HL-60/S4 (cell line): ENCODE data around the gene AFG1L.
"Not testable (repeated sequence)": the region's sequence is repeated elsewhere in the genome, so short reads cannot be mapped to it uniquely, and the experiment has no call there.

Experiments used
- in situ Hi-C: fragments of 300-500 bp; cut with MboI; formaldehyde crosslinking; loops from 2 replicates; pipeline ENCODE4 v1.14.3; 2022; ENCODE audit warnings: low sequenced_read_pairs

The AFG1L gene

DNA sequence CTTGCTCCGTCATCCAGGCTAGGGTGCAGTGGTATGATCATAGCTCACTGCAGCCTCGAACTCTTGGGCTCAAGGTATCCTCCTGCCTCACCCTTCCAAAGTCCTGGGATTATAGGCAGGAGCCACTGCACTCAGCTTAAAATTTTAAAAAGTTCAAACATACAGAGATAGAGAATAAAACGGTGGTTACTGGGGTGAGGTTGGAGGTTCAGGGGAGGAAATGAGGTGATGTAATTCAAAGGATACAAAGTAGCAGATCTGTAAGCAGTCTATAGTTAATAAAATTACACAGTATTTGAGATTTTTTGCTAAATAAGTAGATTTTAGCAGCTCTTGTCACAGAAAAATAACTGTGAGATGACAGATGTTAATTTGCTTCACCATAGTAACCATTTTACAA lies 7.5 kb upstream of the AFG1L start:
- in situ Hi-C loops, result no loop called here

DNA sequence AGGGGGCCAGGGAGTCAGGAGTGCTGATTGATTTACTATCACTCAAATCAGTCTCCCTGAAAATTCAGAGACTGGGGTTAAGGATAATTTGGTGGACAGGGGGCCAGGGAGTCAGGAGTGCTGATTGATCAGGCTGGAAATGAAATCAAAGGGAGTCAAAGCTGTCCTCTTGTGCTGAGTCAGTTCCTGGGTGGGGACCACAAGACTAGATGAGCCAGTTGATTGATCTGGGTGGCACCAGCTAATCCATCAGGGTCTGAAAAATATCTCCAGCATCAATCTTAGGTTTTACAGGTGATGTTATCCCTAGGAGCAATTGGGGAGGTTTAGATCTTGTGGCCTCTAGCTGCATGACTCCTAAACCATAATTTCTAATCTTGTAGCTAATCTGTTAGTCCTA lies 6.1 kb upstream of the AFG1L start:
- in situ Hi-C loops, result no loop called here

DNA sequence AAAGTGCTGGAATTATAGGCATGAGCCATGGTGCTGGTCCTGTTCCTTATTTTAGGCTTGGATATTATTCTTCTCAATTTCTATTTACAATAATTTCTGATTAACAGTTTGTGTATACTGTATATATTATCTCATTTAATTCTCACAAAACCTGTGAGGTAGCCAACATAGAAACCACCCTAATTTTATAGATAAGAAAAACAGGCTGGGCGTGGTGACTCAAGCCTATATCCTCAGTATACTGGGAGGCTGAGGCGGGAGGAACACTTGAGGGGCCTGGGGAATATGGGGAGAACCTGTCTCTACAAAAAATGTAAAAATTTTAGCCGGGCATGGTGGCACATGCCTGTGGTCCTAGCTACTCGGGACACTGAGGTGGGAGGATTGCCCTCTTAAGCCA lies 3.8 kb upstream of the AFG1L start:
- in situ Hi-C loops, result no loop called here

DNA sequence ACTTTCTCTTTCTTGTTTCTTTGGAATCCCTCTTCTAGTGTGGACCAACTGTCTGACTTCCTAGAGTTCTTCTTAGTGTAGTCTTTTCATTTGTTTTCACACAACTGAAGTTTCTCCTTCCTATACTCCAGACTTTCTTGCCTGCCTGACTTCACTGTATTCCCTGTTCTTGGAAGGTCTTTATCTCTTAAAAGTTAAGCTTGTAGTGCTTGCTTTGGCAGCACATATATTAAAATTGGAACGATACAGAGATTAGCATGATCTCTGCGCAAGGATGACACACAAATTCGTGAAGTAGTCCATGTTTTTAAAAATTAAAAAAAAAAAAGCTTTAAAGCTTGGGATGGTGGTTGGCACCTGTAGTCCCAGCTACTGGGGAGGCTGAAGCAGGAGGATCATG lies 2.3 kb upstream of the AFG1L start:
- in situ Hi-C loops, result not testable (repeated sequence)

DNA sequence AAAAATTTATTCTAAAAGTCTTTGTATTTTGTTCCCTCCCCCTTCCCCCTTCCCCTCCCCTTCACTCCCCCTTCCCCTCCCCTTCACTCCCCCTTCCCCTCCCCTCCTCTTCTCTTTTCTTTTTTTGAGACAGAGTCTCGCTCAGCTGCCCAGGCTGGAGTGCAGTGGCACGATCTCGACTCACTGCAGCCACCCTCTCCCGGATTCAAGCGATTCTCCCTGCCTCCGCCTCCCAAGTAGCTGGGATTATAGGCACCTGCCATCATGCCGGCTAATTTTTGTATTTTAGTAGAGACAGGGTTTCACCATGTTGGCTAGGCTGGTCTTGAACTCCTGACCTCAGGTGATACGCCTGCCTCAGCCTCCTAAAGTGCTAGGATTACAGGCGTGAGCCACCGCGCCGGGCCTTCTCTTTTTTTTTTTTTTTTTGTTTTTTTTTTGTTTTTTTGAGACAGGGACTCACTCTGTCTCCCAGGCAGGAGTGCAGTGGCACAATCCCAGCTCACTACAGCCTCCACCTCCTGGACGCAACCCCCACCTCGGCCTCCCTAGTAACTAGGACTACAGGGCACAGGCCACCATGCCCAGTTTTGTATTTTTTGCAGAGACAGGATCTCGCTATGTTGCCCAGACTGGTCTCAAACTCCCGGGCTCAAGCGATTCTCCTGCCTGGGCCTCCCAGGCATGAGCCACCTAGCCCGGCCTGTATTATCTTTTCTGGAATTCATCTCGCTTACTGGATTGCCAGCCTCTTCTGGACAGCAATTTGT lies 1.1 kb upstream of the AFG1L start:
- in situ Hi-C loops, result no loop called here

DNA sequence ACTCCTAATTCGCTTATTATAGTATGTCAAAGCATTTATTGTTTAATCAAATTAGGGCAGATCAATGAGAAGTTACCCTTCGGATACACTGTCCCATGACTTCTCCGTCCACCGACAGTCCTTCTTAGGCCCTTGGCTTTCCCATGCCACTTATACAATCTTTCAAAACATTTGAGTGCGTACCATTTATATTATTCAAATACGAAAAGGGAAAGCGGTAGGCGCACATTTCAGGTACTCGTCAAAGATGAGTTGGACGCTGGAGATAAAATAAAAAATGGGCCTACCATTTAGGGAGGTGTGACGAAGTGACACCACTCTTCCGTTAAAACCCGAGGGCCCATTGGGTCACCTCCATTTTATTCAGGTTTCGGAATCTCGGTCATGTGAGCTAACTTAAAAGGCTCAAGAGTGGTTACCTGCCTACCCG lies 542 bp upstream of the AFG1L start:
- in situ Hi-C loops, result no loop called here

DNA sequence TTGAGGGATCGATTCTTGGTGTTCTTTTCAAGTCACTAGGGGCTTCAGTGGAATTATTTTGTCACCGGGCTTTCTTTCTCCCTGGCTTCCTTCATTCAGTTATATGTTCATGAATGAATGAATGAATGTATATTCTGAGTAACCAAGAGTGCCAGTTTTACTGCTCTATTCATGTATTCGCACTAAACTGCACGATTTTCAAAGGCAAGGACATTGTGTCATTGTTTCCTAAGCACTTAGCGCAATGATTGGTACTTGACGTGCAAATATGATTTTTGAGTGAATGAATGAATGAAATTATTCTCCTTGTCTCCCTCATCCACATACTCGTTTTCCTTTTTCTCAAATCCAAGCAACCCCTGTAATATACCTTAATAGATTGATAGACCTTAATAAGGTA lies 822 bp downstream of the AFG1L start:
- in situ Hi-C loops, result no loop called here

DNA sequence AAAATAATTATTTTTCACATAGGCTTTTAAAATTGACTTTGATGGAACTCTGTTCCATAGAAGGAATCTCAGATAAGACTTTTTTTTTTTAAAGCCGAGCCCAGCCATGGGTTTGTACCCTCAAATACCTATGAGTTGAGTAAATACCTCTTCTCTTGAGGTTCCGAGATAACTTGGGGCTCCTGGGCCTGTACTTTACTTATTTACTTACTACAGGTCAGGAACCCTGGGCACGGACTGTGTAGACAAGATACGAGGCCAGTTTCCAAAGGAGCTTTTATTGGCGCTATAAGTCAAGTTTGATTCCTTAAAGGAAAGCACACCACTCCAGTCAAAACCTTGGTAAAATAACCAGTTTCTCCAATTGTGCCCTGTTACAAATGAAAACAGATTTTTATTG lies 7.5 kb downstream of the AFG1L start:
- in situ Hi-C loops, result no loop called here

DNA sequence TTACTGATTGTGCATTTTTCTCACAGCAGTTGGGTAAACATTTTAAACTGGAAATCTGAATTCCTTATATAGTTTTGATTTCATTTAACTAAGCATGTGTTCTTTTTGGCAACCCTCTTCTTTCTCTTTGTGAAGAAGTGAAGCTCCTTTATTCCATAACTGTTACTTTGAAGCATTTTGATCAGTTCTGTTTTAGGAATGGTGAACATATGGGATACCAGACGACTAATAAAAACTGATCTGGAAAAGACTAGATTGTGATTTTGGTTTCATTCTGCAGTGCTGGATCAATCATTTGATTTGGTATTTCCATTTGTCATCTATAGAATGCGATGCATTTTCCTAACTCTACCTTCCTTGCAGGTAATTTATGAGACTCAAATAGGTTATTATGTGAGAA lies 9.8 kb downstream of the AFG1L start:
- in situ Hi-C loops, result no loop called here

DNA sequence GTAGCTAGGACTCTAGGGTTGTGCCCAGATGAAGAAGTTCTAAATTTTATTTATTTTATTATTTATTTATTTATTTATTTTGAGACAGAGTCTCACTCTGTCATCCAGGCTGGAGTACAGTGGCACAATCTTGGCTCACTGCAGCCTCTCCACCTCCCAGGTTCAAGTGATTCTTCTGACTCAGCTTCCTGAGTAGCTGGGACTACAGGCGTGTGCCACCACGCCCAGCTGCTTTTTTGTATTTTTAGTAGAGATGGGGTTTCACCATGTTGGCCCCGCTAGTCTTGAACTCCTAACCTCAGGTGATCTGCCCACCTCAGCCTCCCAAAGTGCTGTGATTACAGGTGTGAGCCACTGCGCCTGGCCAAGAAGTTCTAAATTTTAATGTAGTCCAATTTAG lies 13.8 kb downstream of the AFG1L start:
- in situ Hi-C loops, result not testable (repeated sequence)

DNA sequence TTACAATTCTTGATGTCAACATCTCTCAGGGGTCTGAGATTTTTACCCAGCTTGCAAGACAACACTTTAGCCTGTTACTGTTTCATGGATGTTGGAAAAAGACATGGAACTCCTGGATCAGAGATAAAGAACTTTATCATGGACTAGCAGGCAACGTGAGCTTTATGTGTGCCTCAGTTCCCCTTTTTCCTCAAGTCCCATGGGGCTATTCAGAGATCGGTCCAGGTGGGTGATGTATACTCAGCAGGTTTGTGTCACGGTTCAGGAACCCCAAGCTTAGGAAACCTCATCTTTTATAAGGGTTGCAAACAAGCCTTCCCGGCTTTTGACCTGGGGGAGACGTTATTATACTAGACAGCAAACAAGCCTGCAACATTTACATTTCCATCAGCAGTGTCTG lies 15.0 kb downstream of the AFG1L start:
- in situ Hi-C loops, result no loop called here

DNA sequence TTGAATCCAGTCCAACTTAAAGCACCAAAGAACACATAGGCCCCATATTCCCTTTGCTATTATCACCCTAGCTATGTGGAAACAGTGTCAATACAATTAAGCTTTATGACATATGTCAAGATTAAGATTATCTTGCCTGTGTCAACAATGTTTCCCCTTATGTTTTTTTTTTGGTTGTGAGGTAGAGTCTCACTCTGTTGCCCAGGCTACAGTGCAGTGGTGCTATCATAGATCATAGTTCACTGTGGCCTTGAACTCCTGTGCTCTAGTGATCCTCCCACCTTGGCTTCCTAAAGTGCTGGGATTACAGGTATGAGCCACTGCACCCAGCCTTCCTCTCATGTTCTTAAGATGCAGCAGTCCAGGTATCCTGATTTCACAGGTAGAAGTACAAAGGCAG lies 17.8 kb downstream of the AFG1L start:
- in situ Hi-C loops, result no loop called here

DNA sequence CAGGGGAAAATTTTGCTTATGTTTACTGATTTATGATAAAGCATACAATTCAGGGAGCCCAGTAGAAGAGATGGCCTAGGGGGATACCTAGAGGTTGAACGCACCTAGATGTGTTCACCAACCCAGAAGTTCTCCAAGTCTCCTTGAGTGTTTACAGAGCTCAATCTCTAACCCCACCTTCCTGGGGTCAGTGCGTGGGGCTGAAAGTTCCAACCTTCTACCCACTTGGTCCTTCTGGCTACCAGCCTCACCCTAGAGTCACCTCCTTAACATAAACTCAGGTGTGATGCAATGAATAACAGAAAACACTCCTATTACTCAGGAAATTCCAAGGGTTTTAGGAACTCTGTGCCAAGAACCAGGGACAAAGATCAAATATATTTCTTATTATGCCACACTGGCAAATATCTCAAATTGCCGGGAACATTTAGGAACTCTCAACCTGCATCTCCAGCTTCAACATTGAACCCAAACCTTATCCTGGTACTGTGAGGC lies 26.4 kb downstream of the AFG1L start:
- in situ Hi-C loops, result no loop called here

DNA sequence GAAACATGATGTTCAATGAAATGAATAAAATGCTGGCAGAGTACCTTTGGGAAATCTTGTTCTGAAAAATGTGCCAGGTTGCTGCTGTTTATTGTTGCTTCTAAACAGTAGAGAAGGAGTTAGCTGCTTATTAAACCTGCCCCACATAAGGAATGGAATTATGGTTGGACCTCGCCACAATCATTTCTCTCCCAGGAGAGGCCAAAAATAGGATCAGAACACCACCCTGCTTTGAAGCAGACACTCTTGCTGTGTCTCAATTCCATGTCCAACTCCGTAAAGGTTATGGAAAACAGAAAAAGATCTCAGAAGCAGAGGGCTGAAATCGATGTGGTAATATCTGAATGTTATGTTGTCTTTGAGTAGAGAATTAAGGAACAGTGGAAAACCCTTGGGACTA lies 27.9 kb downstream of the AFG1L start:
- in situ Hi-C loops, result no loop called here

DNA sequence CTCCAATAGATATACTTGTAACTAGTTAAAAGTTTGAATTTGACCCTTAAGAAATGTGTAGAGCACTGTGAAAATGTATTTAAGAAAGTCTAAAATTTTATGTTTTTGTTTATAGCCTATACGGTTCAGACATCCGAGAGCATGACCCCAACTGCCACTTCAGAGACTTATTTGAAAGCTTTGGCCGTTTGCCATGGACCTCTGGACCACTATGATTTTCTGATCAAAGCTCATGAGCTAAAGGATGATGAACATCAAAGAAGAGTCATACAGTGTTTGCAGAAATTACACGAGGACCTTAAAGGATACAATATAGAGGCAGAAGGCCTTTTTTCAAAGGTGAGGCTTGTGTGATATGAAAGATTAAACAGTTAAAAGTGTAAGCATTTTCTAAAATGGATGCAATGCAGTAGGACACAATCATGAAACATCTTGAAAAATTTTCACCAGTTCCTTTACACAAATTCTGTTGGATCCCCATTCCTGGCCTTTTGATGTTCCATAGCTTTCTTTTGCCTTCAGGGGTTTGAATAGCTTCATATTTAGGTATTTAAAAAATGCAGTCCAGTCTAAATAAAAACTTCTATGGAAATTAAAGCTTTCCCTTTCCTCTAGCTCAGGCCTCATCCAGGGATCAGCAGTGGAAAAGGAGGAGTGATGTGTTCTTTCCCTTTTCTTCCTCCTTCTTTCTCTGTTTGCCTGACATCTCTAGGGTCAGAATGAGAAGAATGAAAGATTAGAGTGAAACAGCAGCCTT lies 29.0 kb downstream of the AFG1L start:
- in situ Hi-C loops, result no loop called here

DNA sequence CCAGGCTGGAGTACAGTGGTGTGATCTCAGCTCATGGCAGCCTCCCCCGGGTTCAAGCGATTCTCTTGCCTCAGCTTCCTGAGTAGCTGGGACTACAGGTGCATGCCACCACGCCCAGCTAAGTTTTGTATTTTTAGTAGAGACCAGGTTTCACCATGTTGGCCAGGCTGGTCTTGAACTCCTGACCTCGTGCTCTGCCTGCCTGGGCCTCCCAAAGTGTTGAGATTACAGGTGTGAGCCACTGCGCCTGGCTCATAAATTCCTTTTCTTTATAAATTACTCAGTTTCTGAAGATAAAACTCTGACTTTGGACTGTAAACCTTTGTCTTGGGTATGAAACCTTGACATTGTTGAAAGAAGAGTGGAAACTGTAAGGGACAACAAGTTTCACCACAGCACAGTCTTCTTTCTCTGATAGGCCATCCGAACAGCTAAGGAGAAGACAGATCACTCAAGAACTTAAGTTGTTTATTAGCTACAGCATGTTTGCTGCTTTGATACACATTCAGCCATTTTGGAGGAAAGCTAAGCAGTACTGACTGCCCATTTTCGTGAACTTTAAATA lies 35.4 kb downstream of the AFG1L start:
- in situ Hi-C loops, result not testable (repeated sequence)

DNA sequence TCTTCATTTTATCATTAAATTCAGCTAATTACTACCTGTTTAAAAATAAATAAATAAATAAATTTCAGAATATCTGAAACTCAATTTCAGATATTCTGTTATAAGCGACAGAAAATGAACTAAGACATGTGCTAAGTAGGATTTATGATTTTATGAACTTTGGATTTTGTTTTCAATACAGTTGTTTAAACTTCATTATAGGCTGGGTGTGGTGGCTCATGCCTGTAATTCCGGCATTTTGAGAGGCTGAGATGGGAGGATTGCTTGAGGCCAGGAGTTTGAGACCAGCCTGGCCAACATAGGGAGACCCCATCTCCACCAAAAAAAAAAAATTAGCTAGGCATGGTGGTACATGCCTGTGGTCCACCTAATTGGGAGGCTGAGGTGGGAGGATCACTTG lies 36.0 kb downstream of the AFG1L start:
- in situ Hi-C loops, result no loop called here

DNA sequence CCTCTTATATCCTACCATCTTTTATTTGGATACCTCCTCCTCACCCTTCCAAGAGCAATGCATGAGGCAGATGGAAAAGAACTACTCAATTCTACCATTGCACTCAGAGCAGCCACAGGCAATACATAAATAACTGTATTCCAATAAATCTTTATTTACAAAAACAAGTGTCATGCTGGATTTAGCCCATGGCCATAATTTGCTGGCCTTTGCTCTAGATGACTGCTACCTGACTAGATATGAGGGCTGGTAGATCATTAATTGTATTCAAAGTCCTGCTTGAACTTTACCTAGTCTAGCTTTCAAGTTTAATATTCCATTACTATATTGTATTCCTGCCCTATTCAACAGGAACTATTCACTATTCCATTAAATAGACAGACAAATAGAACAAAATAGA lies 37.1 kb downstream of the AFG1L start:
- in situ Hi-C loops, result no loop called here

DNA sequence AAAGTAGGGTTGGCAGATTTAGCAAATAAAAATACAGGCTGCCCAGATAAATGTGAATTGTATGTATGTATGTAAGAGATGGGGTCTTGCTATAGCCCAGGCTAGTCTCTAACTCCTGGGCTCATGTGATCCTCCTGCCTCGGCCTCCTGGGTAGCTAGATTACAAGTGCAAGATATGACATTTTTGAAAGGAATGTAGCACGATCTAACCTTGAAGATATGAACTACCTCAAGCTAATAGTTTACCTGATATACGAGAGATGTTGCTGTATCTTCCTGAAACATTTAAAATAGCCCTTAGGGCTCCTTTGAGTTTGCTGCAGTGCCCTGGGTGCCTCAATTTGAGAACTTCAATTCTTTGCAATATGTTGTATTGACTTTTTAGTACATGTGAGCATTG lies 42.1 kb downstream of the AFG1L start:
- in situ Hi-C loops, result no loop called here

DNA sequence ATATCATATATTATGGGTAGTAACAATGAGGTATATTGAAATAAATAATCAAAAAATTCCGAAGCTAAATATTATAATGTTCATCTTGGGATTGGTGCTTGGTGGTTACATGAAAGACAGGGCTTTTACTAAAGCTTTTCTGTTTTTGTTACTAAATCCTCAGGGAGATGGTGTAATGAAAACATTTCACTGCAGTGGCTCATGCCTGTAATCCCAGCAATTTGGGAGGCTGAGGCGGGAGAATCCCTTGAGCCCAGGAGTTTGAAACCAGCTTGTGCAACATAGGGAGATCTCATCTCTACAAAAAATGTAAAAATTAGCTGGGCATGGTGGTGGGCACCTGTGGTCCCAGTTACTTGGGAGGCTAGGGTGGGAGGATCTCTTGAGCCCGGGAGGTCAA lies 42.9 kb downstream of the AFG1L start:
- in situ Hi-C loops, result no loop called here

DNA sequence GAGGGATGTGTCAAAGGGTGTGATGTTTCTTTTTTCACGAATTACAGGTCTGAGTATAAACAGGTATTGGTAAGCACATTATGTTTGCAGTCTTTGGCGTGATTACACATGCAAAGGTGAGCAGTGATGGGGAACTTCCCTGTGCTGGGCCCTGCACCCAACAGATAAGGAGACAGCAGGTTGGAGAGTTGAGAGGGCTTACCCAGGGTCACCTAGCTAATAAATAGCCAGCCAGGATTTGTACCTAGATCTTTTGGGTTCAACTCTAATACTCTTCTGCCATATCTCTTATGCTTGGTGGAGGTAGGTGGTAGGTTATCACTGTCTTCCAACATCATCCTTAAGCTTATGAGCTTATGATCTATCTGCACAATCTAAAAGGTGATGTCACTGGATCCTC lies 46.5 kb downstream of the AFG1L start:
- in situ Hi-C loops, result no loop called here

DNA sequence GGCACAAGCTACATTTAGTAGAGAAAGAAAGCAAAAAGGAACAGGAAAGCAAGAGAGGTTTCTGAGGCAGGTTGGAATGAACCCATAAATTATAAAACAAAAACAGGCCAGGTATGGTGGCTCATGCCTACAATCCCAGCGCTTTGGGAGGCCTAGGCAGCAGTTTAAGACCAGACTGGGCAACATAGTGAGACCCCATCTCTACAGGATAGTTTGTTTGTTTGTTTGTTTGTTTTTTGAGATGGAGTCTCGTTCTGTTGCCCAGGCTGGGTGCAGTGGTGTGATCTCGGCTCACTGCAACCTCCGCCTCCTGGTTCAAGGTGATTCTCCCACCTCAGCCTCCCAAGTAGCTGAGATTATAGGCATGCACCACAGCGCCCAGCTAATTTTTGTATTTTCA lies 49.0 kb downstream of the AFG1L start:
- in situ Hi-C loops, result no loop called here
